HG02852 (cell line): ENCODE results near the gene CYP51A1.
"Not testable (repeated sequence)": the region's sequence is repeated elsewhere in the genome, so short reads cannot be mapped to it uniquely, and the experiment has no call there.

Experiments
- ATAC-seq: cut with Tn5 transposase; IDR thresholded peaks from one replicate; pipeline ENCODE4 v1.9.1; 2021; ENCODE audit warnings: mild to moderate bottlenecking, moderate library complexity; ENCODE audit not compliant: unreplicated experiment

CYP51A1 gene

DNA sequence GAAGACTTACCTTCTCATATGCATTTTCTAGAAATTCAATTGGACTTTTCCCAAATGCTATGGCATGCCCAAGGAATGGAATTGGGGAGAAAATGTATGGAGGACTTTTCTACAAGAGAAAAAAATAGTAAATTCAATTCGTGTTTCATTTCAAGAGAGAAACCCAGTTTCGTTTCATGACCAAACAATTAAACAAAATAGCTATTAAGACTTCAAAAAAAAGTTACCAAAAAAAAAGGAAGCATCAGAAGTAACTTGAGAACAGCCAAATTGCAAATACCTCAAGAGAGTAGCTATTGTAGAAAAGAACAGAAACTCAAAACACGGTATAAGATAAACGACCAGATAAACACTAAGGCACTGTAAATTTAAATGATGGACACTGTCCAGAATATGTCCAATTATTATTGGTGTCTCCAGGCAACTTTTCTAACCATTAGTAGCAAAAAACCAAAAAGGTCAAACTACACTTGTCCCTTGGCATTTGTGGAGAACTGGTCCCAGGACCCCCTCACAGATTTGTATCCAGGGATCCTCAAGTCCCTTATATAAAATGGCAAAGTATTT is 2.4 kb downstream of the CYP51A1 start:
- ATAC-seq = no peak

DNA sequence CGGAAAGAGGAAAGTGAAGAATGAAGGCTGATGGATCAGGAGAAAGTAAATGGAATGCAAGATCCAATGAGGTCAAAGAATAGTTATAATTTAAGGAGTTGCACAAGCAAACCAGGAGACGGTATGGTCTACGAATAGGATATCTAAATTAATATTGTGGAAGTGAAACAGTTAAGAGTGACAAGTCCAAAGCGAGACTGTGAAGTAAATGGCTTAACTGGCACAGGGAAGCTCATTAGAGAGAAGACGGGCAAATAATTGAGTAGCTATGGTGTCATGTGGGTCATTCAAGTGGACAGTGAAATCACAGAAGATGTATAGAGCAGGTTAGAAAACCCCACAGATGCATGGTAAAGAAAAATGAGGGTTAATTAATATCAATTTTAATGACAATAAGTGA is 3.2 kb downstream of the CYP51A1 start:
- no peak for ATAC-seq

DNA sequence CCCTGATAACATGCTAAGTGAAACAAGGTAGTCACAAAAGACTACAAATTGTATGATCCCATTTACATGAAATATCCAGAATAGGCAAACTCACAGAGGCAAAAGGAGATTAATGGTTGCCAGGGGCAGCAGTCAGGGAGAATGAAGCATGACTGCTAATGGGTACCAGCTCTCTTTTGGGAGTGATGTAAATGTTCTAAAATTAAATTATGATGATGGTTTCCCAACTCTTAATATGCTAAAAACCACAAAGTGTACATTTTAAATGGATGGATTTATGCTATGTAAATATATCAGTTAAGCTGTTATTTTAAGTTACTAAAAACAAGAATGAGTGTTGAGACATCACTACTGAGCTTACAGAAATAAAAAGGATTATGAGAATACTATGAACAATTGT is 12.6 kb downstream of the CYP51A1 start:
- ATAC-seq = no peak

DNA sequence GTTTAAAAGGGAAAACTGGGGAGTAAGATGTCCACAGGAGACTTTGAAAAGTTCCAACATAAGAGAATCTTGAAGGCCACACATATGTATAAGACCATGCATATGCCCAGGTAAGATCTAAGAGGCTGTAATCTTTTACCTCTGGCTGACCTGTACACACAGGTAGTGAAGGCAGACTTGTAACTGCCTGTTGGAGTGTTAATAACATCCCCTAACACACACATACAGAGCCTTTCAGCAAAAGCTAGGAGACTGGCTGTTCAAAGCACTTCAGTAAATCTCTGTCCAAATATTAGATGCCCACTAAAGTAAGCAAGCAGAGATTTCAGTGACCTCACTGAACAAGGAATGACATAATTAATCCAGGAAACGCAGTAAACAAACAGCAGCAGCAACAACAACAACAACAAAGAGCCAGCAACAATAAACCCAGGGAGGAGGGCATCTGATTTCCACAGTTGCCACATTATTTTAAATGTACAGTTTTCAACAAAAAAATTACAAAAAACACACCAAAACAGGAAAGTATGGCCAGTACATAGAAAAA is 15.0 kb downstream of the CYP51A1 start:
- ATAC-seq = no peak

DNA sequence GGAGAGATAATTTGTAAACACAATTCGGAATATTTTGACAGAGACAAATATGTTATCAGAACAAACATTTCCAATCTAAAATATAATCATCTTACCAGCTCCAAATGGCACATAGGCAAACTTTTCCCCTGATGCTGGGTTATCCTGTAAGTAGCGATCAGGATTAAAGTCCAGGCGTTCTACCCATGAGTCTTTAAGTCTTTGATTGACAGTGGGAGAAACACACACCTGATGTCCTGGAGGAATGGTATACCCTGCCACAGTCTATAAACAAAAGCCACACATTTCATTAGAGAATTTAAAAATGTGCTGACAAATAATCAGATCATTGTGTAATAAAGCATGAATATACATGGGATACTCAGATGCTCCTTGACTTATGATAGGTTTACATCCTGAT is 17.3 kb downstream of the CYP51A1 start:
- no peak for ATAC-seq

- no peak for ATAC-seq
These were observed 18.5 kb downstream of the CYP51A1 start for GRCh38 chr7:92115821-92116220.

GRCh38 chr7:92110857-92111256 is 23.4 kb downstream of the CYP51A1 start:
- no peak for ATAC-seq

GRCh38 chr7:92108821-92109220 is 25.5 kb downstream of the CYP51A1 start:
- ATAC-seq = no peak

DNA sequence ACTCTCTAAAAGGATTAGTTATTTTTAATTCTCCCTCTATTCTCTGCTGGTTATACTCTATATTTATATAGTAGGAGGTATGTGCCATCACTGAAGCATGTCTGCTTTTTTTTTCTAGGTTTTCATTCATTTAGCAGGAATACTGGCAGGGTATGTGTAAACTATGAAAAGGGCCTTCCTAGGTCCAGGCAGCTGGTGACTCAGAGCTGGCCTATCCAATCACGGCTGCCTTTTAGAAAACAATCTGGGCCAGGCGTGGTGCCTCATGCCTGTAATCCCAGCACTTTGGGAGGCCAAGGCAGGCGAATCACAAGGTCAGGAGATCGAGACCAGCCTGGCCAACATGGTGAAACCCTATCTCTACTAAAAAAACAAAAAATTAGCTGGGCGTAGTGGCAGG is 31.4 kb downstream of the CYP51A1 start:
- ATAC-seq = not testable (repeated sequence)

DNA sequence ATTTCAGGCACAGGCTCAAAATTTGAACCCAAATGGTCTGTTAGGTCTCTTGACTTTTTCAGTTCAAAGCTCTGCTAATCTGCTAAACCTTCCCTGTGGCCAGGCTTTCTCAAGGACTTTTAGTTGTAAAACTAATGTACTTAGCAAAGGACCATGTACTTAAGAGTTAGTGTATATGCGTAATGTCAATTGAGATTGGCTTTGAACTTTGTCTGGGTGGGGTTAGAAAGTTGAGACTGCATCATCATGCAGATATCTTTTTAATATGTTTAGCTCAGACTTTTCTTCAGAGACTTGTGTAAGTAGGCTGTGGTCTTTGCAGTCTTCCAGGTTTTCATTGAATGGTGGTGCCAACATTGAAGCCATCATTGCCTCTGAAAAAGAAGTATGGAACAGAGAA is 33.7 kb downstream of the CYP51A1 start:
- no peak for ATAC-seq

GRCh38 chr7:92095380-92095779 is 38.9 kb downstream of the CYP51A1 start:
- no peak for ATAC-seq

DNA sequence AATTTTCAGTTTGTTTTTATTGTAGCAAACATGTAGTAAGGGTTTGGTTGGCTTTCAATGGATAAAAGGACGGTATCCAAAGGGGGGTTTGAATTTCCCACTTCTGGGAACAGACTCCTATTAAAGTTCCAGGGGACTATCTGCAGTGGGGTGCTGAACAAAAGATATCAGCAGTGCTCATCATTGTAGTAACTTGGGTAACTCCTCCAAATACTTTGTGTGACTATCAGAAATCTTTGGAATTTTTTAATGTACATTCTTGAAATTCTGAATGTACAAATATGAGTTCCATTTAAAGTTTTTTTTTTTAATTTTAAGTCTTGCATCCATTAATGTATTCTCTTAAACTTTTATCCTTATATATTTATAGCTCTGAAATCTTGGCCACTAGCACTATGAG is 42.1 kb downstream of the CYP51A1 start:
- no peak for ATAC-seq

GRCh38 chr7:92088266-92088665 is 46.0 kb downstream of the CYP51A1 start:
- ATAC-seq = no peak

DNA sequence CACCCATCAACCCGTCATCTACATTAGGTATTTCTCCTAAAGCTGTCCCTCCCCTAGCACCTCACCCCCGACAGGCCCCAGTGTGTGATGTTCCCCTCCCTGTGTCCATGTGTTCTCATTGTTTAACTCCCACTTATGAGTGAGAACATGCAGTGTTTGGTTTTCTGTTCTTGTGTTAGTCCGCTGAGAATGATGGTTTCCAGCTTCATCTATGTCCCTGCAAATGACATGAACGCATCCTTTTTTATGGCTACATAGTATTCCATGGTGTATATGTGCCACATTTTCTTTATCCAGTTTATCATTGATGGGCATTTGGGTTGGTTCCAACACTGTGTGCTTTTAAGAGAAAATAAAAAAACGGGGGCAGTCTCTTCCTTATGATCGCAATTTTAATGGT is 50.4 kb downstream of the CYP51A1 start:
- ATAC-seq = not testable (repeated sequence)

GRCh38 chr7:92076509-92076908 is 57.8 kb downstream of the CYP51A1 start:
- no peak for ATAC-seq

- peak; percentile 96 for ATAC-seq
These were observed 58.7 kb downstream of the CYP51A1 start for GRCh38 chr7:92075455-92076158.

DNA sequence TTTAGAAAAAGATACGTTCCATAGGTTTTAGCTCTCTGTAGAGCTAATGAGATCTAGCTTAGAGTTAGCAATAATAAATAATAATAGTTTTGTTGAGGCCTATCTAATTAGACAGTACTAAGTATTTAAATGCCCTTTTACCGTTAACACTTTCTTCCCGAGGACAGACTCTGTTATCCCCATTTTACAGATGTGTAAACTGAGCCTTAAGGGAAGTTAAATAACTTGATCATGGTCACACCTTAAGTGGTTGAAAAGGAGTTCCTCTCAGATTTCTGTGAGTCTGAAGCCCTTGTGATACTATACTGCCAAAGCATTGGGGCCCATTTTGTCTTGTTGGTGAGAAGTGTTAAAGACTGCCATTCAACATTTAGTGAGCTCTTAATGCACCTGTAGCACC is 61.6 kb downstream of the CYP51A1 start:
- ATAC-seq = no peak

DNA sequence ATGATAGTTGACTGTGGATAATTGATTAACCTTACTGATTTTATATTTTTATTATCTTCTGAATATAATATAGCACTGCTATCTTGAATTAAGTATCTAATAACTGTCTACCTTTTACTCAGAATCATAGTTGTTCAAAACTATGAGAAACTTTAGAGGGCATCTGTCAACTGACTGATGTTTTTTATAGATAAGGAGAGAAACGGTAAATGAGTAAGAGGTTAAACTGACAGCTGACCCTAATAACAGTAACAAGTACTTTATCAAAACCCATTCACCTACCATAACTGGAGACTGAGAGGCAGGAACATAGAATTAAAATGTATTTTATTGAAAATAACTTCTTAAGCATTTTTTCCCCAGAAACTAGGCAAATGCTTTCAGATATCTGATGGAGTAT is 62.2 kb downstream of the CYP51A1 start:
- no peak for ATAC-seq

GRCh38 chr7:92071032-92071431 is 63.2 kb downstream of the CYP51A1 start:
- no peak for ATAC-seq

GRCh38 chr7:92064438-92065029 is 69.7 kb downstream of the CYP51A1 start:
- ATAC-seq = no peak
